Mucosa of descending colon (tissue), 3 donors: ENCODE measurements around the gene PDE8B. TPM values are rescaled to one million over a fixed set of nuclear protein-coding genes. Genes with fewer than 3 reads are reported as not detected.

Experiments
- ATAC-seq: fragments of 200-7000 bp; cut with Tn5 transposase; one replicate; pipeline ENCODE4 v1.9.1; 2020; ENCODE audit warnings: mild to moderate bottlenecking, moderate library complexity
- DNase-seq, 3 donors: peaks; one replicate each; pipeline ENCODE4 v3.0.0-alpha.2; 2020
- H3K36me3 ChIP-seq: fragments of 200-600 bp; one replicate; pipeline ENCODE4 v1.8.0; 2021; ENCODE audit warnings: low read depth, mild to moderate bottlenecking
- H3K4me1 ChIP-seq: fragments of 200-600 bp; one replicate; pipeline ENCODE4 v1.8.0; 2021; ENCODE audit warnings: low read depth, mild to moderate bottlenecking
- H3K4me3 ChIP-seq: fragments of 200-600 bp; one replicate; pipeline ENCODE4 v1.8.0; 2021; ENCODE audit warnings: mild to moderate bottlenecking
- H3K9me3 ChIP-seq: fragments of 200-600 bp; one replicate; pipeline ENCODE4 v1.8.0; 2021; ENCODE audit warnings: mild to moderate bottlenecking
- intact Hi-C, 2 donors: fragments of 100-400 bp; cut with DNase I in 1 of 2; cut with micrococcal nuclease in 1 of 2; formaldehyde crosslinking; loops; one replicate each; pipeline versions ENCODE4 v1.11.0 to v1.11.1; 2022; cut with DNase I, micrococcal nuclease
- total RNA-seq, 3 donors: library from RNA; stranded (reverse); fragmentation: NEBNext Ultra II Directional in 2 of 3; extraction: Animal tissue kit (Norgen Biotek cat#: 25700) in 2 of 3; gene quantifications; one replicate each; pipeline versions ENCODE4 v1.2.1 to v1.2.4, GENCODE V29; 2021 to 2023
- TF ChIP-seq, protein P1 (sequence below): fragments of 200-600 bp; IDR thresholded peaks from one replicate; pipeline ENCODE4 v1.8.0; 2022; ENCODE audit warnings: antibody characterized with exemption, mild to moderate bottlenecking
- donor health status: DM: no; HTN: no; CAD: no; lungs with moderate emphysema.
- donor health status: DM: no; HTN: no; CAD: no.
- donor health status: DM: no; HTN: yes; CAD: no.

The PDE8B gene
- total RNA-seq, 3 donors from 2014 or later: 0.52 to 6.9 (median 0.70) TPM

DNA sequence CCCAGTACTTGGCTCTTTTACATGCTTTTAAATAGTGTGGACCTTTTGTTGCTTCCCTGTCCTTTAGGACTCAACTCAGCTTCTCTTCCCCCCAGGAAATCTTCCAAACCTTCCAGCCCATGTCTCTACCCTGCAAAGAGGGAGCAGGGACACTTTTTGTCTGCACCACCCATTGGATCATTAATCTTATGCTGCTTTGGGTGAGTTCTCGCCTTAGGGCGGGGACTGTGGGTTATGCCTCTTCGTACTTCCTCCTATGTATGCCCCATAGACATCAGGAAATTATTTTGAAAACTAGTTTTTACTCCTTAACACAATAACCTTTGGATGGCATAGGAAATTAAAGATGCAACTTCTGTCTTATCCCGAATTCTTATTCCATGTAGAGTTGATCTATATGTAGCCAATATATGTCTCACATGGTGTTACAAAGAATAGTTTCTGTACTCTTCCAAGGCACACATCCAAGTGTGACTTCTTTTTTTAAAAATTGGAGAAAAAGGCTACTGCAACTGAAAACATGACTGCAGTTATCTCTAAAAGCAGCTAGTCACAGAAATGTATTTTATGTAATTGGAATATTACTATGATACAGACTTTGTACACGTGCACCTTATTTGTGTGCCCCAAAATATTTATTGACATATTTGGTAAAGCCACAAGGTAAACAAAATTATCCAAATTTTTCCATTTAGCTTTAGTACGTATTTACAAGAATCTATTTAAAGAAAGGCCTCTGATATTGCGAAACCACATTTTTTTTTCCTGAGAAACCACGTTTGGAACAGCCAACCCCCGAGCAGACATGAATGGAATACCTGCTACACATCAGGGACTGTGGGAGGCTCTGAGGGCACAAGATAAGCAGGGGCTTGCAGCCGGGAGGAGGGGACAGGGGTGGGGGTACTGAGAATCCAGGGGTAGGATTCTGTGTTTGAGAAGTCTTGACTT is 148.1 kb downstream of the PDE8B start:
- H3K36me3 ChIP-seq: no peaks in the 10 kb centered on the region
- TF ChIP-seq, protein P1, sequence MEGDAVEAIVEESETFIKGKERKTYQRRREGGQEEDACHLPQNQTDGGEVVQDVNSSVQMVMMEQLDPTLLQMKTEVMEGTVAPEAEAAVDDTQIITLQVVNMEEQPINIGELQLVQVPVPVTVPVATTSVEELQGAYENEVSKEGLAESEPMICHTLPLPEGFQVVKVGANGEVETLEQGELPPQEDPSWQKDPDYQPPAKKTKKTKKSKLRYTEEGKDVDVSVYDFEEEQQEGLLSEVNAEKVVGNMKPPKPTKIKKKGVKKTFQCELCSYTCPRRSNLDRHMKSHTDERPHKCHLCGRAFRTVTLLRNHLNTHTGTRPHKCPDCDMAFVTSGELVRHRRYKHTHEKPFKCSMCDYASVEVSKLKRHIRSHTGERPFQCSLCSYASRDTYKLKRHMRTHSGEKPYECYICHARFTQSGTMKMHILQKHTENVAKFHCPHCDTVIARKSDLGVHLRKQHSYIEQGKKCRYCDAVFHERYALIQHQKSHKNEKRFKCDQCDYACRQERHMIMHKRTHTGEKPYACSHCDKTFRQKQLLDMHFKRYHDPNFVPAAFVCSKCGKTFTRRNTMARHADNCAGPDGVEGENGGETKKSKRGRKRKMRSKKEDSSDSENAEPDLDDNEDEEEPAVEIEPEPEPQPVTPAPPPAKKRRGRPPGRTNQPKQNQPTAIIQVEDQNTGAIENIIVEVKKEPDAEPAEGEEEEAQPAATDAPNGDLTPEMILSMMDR: no peak
- DNase-seq: no peak
- no peak for ATAC-seq
- no peaks in the 10 kb centered on the region for H3K4me1 ChIP-seq
- no peaks in the 10 kb centered on the region for H3K9me3 ChIP-seq
- intact Hi-C loops: no loop called here
- no peak overlapping the region for H3K4me3 ChIP-seq

DNA sequence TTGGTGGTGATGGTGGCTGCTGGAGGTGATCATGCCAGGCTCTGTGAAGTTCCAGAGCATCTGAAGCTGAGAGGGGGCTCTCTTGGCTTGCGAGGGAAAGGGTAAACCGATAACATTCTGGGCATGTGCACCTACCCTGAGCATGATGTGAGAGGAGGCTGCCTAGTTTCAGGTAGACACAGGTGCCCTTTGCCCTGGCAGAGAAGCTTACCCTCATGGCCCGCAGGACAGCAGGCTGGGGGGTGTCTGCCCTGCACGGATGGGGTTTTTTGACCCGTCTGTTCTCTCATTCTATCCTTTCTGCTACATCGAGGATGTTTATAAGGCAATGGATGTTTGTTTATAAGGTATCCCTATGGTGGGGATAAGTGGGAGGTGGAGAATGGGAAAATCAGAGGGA is 148.8 kb downstream of the PDE8B start:
- Histone ChIP-seq H3K4me3 (no peak overlapping the region), H3K4me1 (no peaks in the 10 kb centered on the region), H3K9me3 (no peaks in the 10 kb centered on the region), H3K36me3 (no peaks in the 10 kb centered on the region)
- TF ChIP-seq, protein P1: no peak
- intact Hi-C loops: no loop called here
- DNase-seq: no peak
- ATAC-seq: no peak

DNA sequence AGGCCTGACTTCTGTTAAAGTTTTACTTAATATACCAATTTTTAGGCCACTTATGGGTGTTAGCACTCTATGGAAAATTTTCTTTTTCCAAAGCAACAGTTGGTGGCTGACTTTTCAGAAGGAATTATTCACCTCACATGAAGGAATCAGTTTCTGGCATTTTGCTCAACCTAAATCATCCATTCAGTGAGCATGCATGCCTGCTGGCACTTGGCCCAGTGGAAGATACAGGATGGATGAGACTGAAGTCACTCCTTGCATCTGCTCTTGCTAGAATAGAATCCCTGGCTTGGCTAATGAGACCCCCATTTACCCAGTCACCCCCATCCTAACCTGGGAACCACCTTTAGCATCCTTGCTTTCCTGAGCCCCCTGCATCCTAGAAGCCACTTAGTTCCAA is 149.9 kb downstream of the PDE8B start:
- ATAC-seq (no peak), DNase-seq (no peak)
- TF ChIP-seq, protein P1: no peak
- Histone ChIP-seq H3K36me3 (no peaks in the 10 kb centered on the region), H3K4me1 (no peaks in the 10 kb centered on the region), H3K4me3 (no peak overlapping the region), H3K9me3 (no peaks in the 10 kb centered on the region)
- intact Hi-C loops: no loop called here

DNA sequence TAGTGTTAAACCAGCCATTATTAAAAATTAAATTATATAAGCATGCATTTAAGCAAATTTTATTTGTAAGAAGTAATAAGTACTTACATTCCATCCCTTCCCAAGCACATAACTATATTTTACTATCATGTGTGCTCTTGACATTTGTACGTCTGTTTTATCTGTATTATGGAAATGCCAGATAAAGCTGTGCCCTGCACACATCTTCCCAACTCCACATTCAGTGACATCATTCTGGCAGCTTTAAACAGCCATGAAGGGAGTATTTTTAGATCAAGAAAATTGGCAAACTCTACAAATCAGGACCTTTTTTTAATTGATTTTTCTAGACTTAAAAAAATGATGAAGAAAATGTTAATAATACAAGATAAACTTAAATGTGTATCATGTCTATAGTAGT is 150.5 kb downstream of the PDE8B start:
- intact Hi-C loops: no loop called here
- no peaks in the 10 kb centered on the region for H3K9me3 ChIP-seq
- H3K4me1 ChIP-seq: no peaks in the 10 kb centered on the region
- no peak for ATAC-seq
- TF ChIP-seq, protein P1: no peak
- DNase-seq: no peak
- no peak overlapping the region for H3K4me3 ChIP-seq
- no peaks in the 10 kb centered on the region for H3K36me3 ChIP-seq

DNA sequence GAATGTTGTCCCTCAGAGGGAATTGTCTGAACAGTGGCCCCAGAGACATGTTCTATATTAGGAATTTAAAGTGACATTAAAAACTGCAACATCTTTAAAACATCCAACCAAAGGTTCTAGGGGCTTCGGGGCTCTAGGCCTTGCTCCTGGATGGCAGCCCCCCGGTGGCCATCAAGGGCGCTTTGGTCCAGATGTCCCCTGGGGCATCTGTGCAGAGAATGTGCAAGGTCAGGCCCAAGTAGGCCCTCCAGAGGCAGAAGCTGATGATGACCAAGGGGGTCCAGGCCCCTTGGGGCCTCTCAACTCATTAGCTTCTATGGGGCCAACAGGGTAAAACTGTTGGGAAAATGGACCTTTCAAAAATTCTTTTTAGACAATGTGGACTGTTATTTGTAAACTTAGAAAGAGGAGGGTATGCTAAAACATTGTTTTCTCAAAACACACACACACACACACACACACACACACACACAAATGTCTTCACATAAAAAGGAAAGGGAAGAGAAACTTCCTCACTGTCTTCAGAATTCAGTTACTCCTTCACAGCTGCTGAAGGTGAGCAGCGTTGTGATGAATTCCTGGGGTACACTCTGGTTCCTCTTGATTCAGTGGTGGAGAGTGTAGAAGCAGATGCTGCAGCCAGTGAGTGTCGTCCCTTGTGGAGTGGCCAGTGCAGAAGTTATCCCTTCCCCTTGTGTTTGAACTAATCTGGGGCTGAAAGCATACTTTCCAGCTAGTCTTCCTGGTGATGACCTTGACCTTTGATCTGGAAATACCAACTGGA is 156.4 kb downstream of the PDE8B start:
- no peak for ATAC-seq

More for the DNA sequence above, 156.4 kb downstream of the PDE8B start:
- DNase-seq: no peak
- TF ChIP-seq, protein P1: no peak
- Histone ChIP-seq H3K9me3 (no peaks in the 10 kb centered on the region), H3K4me1 (no peaks in the 10 kb centered on the region), H3K4me3 (no peak overlapping the region), H3K36me3 (no peaks in the 10 kb centered on the region)
- intact Hi-C loops: no loop called here
